ENCODE data around the gene HAS3.
"Not testable (repeated sequence)": the region's sequence is repeated elsewhere in the genome, so short reads cannot be mapped to it uniquely, and the experiment has no call there.

HAS3 gene

GRCh38 chr16:69118994-69119393, 13.5 kb downstream of the HAS3 start:
- no peak for DNase-seq

- DNase-seq, result no peak
These were observed 14.1 kb downstream of the HAS3 start for GRCh38 chr16:69119536-69119935.

GRCh38 chr16:69120096-69120664, 14.7 kb downstream of the HAS3 start:
- no peak for DNase-seq

- no peak for DNase-seq
These were observed 18.5 kb downstream of the HAS3 start for GRCh38 chr16:69123910-69124309.

- DNase-seq, result not testable (repeated sequence)
These were observed 19.0 kb downstream of the HAS3 start for GRCh38 chr16:69124406-69124805.

GRCh38 chr16:69124961-69125360, 19.5 kb downstream of the HAS3 start:
- not testable (repeated sequence) for DNase-seq

GRCh38 chr16:69126221-69126620, 20.8 kb downstream of the HAS3 start:
- no peak for DNase-seq

- DNase-seq, result not testable (repeated sequence)
These were observed 21.3 kb downstream of the HAS3 start for GRCh38 chr16:69126801-69127200.

GRCh38 chr16:69127966-69128510, 22.6 kb downstream of the HAS3 start:
- DNase-seq, result no peak

GRCh38 chr16:69130461-69130860, 25.0 kb downstream of the HAS3 start:
- DNase-seq, result no peak

- DNase-seq, result no peak
These were observed 25.9 kb downstream of the HAS3 start for GRCh38 chr16:69131167-69131838.

- peak; percentile 52 for DNase-seq
These were observed 26.5 kb downstream of the HAS3 start for GRCh38 chr16:69131839-69132423.

- peak; percentile 70 for DNase-seq
These were observed 27.2 kb downstream of the HAS3 start, which contains the start of the genes CHTF8 and UTP4 for GRCh38 chr16:69132424-69133252. Gene CHTF8, minus strand, starts transcription at chr16:69132588. Its CDS starts 11,130 bp downstream, at chr16:69121458. Gene UTP4, plus strand, starts transcription at chr16:69132649. Its CDS starts 811 bp downstream, at chr16:69133460.

GRCh38 chr16:69133373-69133954, 28.0 kb downstream of the HAS3 start:
- DNase-seq, result no peak

- DNase-seq, result no peak
These were observed 33.2 kb downstream of the HAS3 start for GRCh38 chr16:69138608-69139007.

GRCh38 chr16:69139464-69139863, 34.0 kb downstream of the HAS3 start:
- DNase-seq, result not testable (repeated sequence)

GRCh38 chr16:69141014-69141413, 35.6 kb downstream of the HAS3 start:
- DNase-seq, result no peak

GRCh38 chr16:69141936-69142335, 36.5 kb downstream of the HAS3 start:
- DNase-seq, result no peak

- DNase-seq, result no peak
These were observed 37.7 kb downstream of the HAS3 start for GRCh38 chr16:69143116-69143515.

- DNase-seq, result no peak
These were observed 40.2 kb downstream of the HAS3 start for GRCh38 chr16:69145658-69146057.

GRCh38 chr16:69149621-69150020, 44.2 kb downstream of the HAS3 start:
- DNase-seq, result not testable (repeated sequence)

- DNase-seq, result peak; percentile 1
These were observed 44.9 kb downstream of the HAS3 start for GRCh38 chr16:69150146-69150865.
